Endodermal cell (in vitro differentiated cells): ENCODE data around the gene COQ8A. TPM values are rescaled to one million over a fixed set of nuclear protein-coding genes. Genes with fewer than 3 reads are reported as not detected.
A peak's percentile ranks its signal among the peaks of the same experiment; 100 is the strongest.

Experiments
- DNase-seq: peaks from one replicate; pipeline ENCODE4 v3.0.0-alpha.2; 2017
- H3K27ac ChIP-seq: 2 replicates; pipeline ENCODE4 v1.5.1; 2013; ENCODE audit warnings: mild to moderate bottlenecking, low read depth, low read length, moderate library complexity
- H3K27me3 ChIP-seq: 2 replicates; pipeline ENCODE4 v1.6.1; 2013; ENCODE audit warnings: mild to moderate bottlenecking, low read length, moderate library complexity; ENCODE audit not compliant: insufficient read depth, control insufficient read depth, poor library complexity, severe bottlenecking
- H3K36me3 ChIP-seq: 2 replicates; pipeline ENCODE4 v1.7.0; 2013; ENCODE audit warnings: mild to moderate bottlenecking, low read length, moderate library complexity; ENCODE audit not compliant: control insufficient read depth, insufficient read depth
- H3K4me1 ChIP-seq: one replicate; pipeline ENCODE4 v1.7.0; 2013; ENCODE audit warnings: low read length; ENCODE audit not compliant: control insufficient read depth, insufficient read depth
- H3K4me3 ChIP-seq: 2 replicates; pipeline ENCODE4 v1.5.1; 2013; ENCODE audit warnings: mild to moderate bottlenecking, low read length, moderate library complexity
- H3K9ac ChIP-seq: 2 replicates; pipeline ENCODE4 v1.6.1; 2013; ENCODE audit warnings: mild to moderate bottlenecking, low read length, moderate library complexity; ENCODE audit not compliant: poor library complexity, severe bottlenecking; ENCODE audit errors: extremely low read depth
- H3K9me3 ChIP-seq: 2 replicates; pipeline ENCODE4 v1.6.1; 2013; ENCODE audit warnings: mild to moderate bottlenecking, low read length, moderate library complexity; ENCODE audit not compliant: control insufficient read depth
- H3K27ac Mint-ChIP-seq: 2 replicates; pipeline ENCODE4 v1.8.0; 2020; ENCODE audit warnings: mixed read lengths
- H3K27me3 Mint-ChIP-seq: 2 replicates; pipeline ENCODE4 v1.8.0; 2021; ENCODE audit warnings: mild to moderate bottlenecking, mixed read lengths; ENCODE audit not compliant: insufficient read depth
- H3K36me3 Mint-ChIP-seq: 2 replicates; pipeline ENCODE4 v1.8.0; 2020; ENCODE audit warnings: low read depth, mixed read lengths
- H3K4me1 Mint-ChIP-seq: 2 replicates; pipeline ENCODE4 v1.8.0; 2020; ENCODE audit warnings: mixed read lengths
- H3K4me3 Mint-ChIP-seq: 2 replicates; pipeline ENCODE4 v1.8.0; 2020; ENCODE audit warnings: mild to moderate bottlenecking, moderate library complexity, mixed read lengths
- H3K9me3 Mint-ChIP-seq: 2 replicates; pipeline ENCODE4 v1.8.0; 2020; ENCODE audit warnings: mild to moderate bottlenecking, mixed read lengths
- CTCF ChIP-seq: fragments of 200-600 bp; sonication (generic); conservative IDR thresholded peaks from 2 replicates; pipeline ENCODE4 v1.5.0; 2021; ENCODE audit warnings: antibody characterized with exemption, mild to moderate bottlenecking
- WGBS, 2 experiments: methylation state at CpG; one replicate each; pipeline versions ENCODE4 v1.1.5 to v1.1.7; 2013; ENCODE audit warnings: missing lambda C conversion rate in 2 of 2, mixed read lengths in 1 of 2; ENCODE audit not compliant: insufficient coverage in 1 of 2, insufficient read length in 1 of 2; 5-methylcytosine and 5-hydroxymethylcytosine counted together
- total RNA-seq, 2 donors: library from RNA; stranded (reverse); fragmentation: NEBNext Ultra II Directional in 1 of 2; extraction: Animal tissue kit (Norgen Biotek cat#: 25700) in 1 of 2; gene quantifications; 2 replicates in 1 of 2; 3 replicates in 1 of 2; pipeline ENCODE4 v1.2.1, GENCODE V29; 2021

COQ8A gene
- total RNA-seq, 2 donors from 2014 or later, result 6.6 to 14.9 TPM

GRCh38 chr1:226943927-226944326, 3.8 kb downstream of the COQ8A start:
- 89 to 90% methylated on average over 2 of the region's 2 CpGs for WGBS, 2 experiments
- Histone ChIP-seq H3K9ac (no peak overlapping the region), H3K36me3 (no peaks in the 10 kb centered on the region), H3K4me3 (no peak overlapping the region), H3K4me1 (peaks cover 5% of the 10 kb centered on the region), H3K9me3 (peaks cover 5% of the 10 kb centered on the region), H3K27ac (no peak overlapping the region), H3K27me3 (peaks cover 57% of the 10 kb centered on the region)
- peak; percentile 31 for DNase-seq
- Mint-ChIP-seq H3K9me3 (peaks cover 7% of the 10 kb centered on the region), H3K27ac (no peak overlapping the region), H3K27me3 (peaks cover 70% of the 10 kb centered on the region), H3K4me1 (peaks cover 28% of the 10 kb centered on the region), H3K36me3 (peaks cover 1% of the 10 kb centered on the region), H3K4me3 (no peak overlapping the region)
- no peak for TF ChIP-seq CTCF

DNA sequence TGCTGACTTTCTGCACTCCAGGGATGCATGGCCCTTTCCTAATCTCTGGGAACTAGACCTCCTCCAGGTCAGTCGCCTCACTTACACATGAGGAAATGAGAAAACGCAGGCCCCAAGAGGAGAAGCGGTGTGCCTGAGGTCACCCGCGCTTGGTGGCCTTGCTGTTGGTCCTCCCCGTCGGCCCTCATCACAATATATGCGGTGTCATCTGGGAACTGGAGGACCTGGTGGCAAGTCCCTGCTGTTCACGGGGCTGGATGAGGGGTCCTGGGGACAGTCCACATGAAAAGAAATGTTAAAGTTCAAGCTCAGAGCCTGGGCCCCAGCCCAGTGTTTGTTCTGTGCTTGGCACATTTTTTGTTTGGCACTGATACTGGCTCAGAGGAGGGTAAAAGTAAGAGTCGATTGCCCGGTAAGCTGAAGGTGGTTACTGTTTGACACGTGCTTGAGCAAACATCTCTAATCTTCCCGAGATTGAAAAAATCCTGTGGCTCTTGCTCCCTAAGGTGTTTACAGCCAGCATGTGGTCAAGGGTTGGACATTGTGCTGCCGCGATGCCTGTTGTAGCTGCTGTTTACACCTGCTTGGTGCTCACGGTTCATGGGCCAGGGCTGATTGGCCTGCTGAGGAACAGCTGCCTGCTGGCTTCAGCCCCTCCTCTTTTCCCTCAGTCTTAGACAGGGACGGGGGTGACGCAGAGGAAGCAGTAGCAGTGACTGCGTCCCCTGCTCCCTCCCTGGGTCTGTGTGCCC, 5.2 kb downstream of the COQ8A start:
- H3K4me1 ChIP-seq, result peaks cover 5% of the 10 kb centered on the region
- H3K9ac ChIP-seq, result no peak overlapping the region
- H3K9me3 ChIP-seq, result peaks cover 5% of the 10 kb centered on the region
- Mint-ChIP-seq H3K4me1 (peaks cover 27% of the 10 kb centered on the region), H3K27me3 (peaks cover 76% of the 10 kb centered on the region), H3K4me3 (peak overlapping the region; percentile 22), H3K9me3 (peaks cover 7% of the 10 kb centered on the region), H3K36me3 (peaks cover 1% of the 10 kb centered on the region), H3K27ac (peak overlapping the region; percentile 49)
- WGBS, 2 experiments, result 60 to 73% methylated on average over 14 to 19 of the region's 19 CpGs
- H3K36me3 ChIP-seq, result no peaks in the 10 kb centered on the region
- DNase-seq, result peak; percentile 81
- no peak overlapping the region for H3K4me3 ChIP-seq
- H3K27me3 ChIP-seq, result peaks cover 57% of the 10 kb centered on the region
- H3K27ac ChIP-seq, result no peak overlapping the region
- TF ChIP-seq CTCF, result no peak

GRCh38 chr1:226945858-226946245, 5.8 kb downstream of the COQ8A start:
- H3K36me3 ChIP-seq, result no peaks in the 10 kb centered on the region
- 72 to 83% methylated on average over 5 to 8 of the region's 8 CpGs for WGBS, 2 experiments
- peaks cover 5% of the 10 kb centered on the region for H3K9me3 ChIP-seq
- H3K4me3 ChIP-seq, result no peak overlapping the region
- Mint-ChIP-seq H3K9me3 (peaks cover 7% of the 10 kb centered on the region), H3K4me3 (peak overlapping the region; percentile 22), H3K27ac (peak overlapping the region; percentile 49), H3K4me1 (peaks cover 27% of the 10 kb centered on the region), H3K36me3 (peaks cover 1% of the 10 kb centered on the region), H3K27me3 (peaks cover 70% of the 10 kb centered on the region)
- peaks cover 5% of the 10 kb centered on the region for H3K4me1 ChIP-seq
- H3K27me3 ChIP-seq, result peaks cover 52% of the 10 kb centered on the region
- no peak overlapping the region for H3K9ac ChIP-seq
- no peak for DNase-seq
- TF ChIP-seq CTCF, result no peak
- H3K27ac ChIP-seq, result no peak overlapping the region
